LNCAP (cell line): ENCODE measurements around the gene GMDS.

Experiments used
- CTCF ChIP-seq: fragments of 450-650 bp; IDR thresholded peaks from 2 replicates; pipeline ENCODE4 v1.5.1; 2017; ENCODE audit warnings: mild to moderate bottlenecking

The GMDS gene

GRCh38 chr6:1761477-1761877 is 483.9 kb downstream of the GMDS start:
- no peak for TF ChIP-seq CTCF

GRCh38 chr6:1760876-1761275 is 484.5 kb downstream of the GMDS start:
- TF ChIP-seq CTCF = no peak

GRCh38 chr6:1759870-1760269 is 485.5 kb downstream of the GMDS start:
- no peak for TF ChIP-seq CTCF

GRCh38 chr6:1758076-1758679 is 487.2 kb downstream of the GMDS start:
- TF ChIP-seq CTCF = no peak

- no peak for TF ChIP-seq CTCF
Observed at GRCh38 chr6:1757131-1757530, 488.3 kb downstream of the GMDS start.

- TF ChIP-seq CTCF = no peak
Observed at GRCh38 chr6:1756472-1757129, 488.8 kb downstream of the GMDS start.

GRCh38 chr6:1749041-1749440 is 496.4 kb downstream of the GMDS start:
- TF ChIP-seq CTCF = no peak
